ENCODE measurements around the gene SPOPL.
"Not testable (repeated sequence)": the region's sequence is repeated elsewhere in the genome, so short reads cannot be mapped to it uniquely, and the experiment has no call there.

The SPOPL gene

DNA sequence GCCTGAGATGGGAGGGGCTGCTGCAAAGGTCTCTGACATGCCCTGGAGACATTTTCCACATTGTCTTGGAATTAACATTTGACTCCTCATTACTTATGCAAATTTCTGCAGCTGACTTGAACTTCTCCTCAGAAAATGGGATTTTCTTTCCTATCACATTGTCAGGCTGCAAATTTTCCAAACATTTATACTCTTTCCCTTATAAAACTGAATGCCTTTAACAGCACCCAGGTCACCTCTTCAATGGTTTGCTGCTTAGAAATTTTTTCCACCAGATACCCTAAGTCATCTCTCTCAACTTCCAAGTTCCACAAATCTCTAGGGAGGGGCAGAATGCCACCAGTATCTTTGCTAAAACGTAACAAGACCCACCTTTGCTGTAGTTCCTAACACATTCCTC is 22.8 kb downstream of the SPOPL start:
- not testable (repeated sequence) for H3K4me3 Mint-ChIP-seq, DNase-seq, H3K27me3 Mint-ChIP-seq, H3K27ac Mint-ChIP-seq
- Mint-ChIP-seq H3K9me3 (peaks cover 18% of the 10 kb centered on the region), H3K36me3 (ENCODE audit: low read depth) (peaks cover 43% of the 10 kb centered on the region), H3K4me1 (ENCODE audit: low read depth) (peaks cover 40% of the 10 kb centered on the region)

- H3K4me1 Mint-ChIP-seq (ENCODE audit: low read depth), result peaks cover 44% of the 10 kb centered on the region
- H3K27ac Mint-ChIP-seq, result no peak overlapping the region
- H3K36me3 Mint-ChIP-seq (ENCODE audit: low read depth), result peaks cover 32% of the 10 kb centered on the region
- no peak overlapping the region for H3K4me3 Mint-ChIP-seq
- DNase-seq, result no peak
- H3K9me3 Mint-ChIP-seq, result peaks cover 2% of the 10 kb centered on the region
- H3K27me3 Mint-ChIP-seq, result no peaks in the 10 kb centered on the region
These were observed 30.3 kb downstream of the SPOPL start for GRCh38 chr2:138531913-138532312.

DNA sequence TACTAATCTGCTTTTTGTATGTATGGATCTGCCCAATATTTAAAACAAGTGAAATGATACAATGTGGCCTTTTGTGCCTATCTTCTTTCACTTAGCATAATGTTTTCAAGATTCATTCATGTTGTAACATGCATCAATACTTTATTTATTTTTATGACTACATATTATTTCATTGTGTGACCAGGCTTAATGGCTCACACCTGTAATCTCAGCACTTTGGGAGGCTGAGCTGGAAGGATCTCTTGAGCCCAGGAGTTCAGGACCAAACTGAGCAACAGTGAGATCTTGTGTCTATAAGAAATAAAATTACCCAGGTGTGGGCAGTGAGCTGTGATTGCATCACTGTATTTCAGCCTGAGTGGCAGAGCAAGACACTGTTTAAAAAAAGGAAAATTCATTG is 33.2 kb downstream of the SPOPL start:
- no peak overlapping the region for H3K4me3 Mint-ChIP-seq
- H3K9me3 Mint-ChIP-seq, result peaks cover 14% of the 10 kb centered on the region
- H3K36me3 Mint-ChIP-seq (ENCODE audit: low read depth), result peaks cover 54% of the 10 kb centered on the region
- no peaks in the 10 kb centered on the region for H3K27me3 Mint-ChIP-seq
- no peak for DNase-seq
- no peak overlapping the region for H3K27ac Mint-ChIP-seq
- peaks cover 30% of the 10 kb centered on the region for H3K4me1 Mint-ChIP-seq (ENCODE audit: low read depth)

- no peak overlapping the region for H3K4me3 Mint-ChIP-seq
- H3K27ac Mint-ChIP-seq, result no peak overlapping the region
- H3K4me1 Mint-ChIP-seq (ENCODE audit: low read depth), result peaks cover 21% of the 10 kb centered on the region
- no peak for DNase-seq
- peaks cover 64% of the 10 kb centered on the region for H3K36me3 Mint-ChIP-seq (ENCODE audit: low read depth)
- peaks cover 14% of the 10 kb centered on the region for H3K9me3 Mint-ChIP-seq
- no peaks in the 10 kb centered on the region for H3K27me3 Mint-ChIP-seq
These were observed 34.7 kb downstream of the SPOPL start for GRCh38 chr2:138536302-138536701.

DNA sequence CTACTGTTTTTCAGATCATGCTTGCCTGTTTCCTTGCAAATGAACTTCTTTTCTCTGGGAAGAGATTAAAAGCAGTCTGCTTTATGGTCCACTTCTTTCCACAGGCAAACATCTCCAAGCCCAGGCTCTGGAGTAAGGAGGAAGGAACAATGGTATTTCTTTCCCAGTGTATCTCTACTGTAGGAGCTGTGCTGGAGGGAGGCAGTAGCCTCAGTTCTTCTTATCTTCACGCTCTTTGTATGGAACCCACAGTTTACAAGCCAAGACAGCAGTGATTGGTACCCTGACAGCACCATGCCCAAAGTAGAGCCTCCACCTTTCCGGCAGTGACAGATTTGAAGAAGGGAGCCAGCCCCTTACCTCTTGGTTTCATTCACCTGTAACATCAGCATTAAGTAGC is 35.2 kb downstream of the SPOPL start:
- Mint-ChIP-seq H3K4me1 (ENCODE audit: low read depth) (peaks cover 22% of the 10 kb centered on the region), H3K9me3 (peaks cover 16% of the 10 kb centered on the region), H3K36me3 (ENCODE audit: low read depth) (peaks cover 68% of the 10 kb centered on the region), H3K4me3 (no peak overlapping the region), H3K27me3 (no peaks in the 10 kb centered on the region), H3K27ac (no peak overlapping the region)
- no peak for DNase-seq

- Mint-ChIP-seq H3K9me3 (peaks cover 20% of the 10 kb centered on the region), H3K36me3 (ENCODE audit: low read depth) (peaks cover 69% of the 10 kb centered on the region), H3K4me3 (no peak overlapping the region), H3K4me1 (ENCODE audit: low read depth) (peaks cover 23% of the 10 kb centered on the region), H3K27me3 (no peaks in the 10 kb centered on the region), H3K27ac (no peak overlapping the region)
- DNase-seq, result no peak
These were observed 35.8 kb downstream of the SPOPL start for GRCh38 chr2:138537170-138537915.

GRCh38 chr2:138544206-138544605 is 42.6 kb downstream of the SPOPL start:
- not testable (repeated sequence) for H3K9me3 Mint-ChIP-seq, H3K27me3 Mint-ChIP-seq, H3K27ac Mint-ChIP-seq, H3K4me3 Mint-ChIP-seq, DNase-seq
- peaks cover 36% of the 10 kb centered on the region for H3K36me3 Mint-ChIP-seq (ENCODE audit: low read depth)
- H3K4me1 Mint-ChIP-seq (ENCODE audit: low read depth), result peaks cover 29% of the 10 kb centered on the region

- Mint-ChIP-seq H3K36me3 (ENCODE audit: low read depth) (peaks cover 50% of the 10 kb centered on the region), H3K9me3 (no peaks in the 10 kb centered on the region), H3K27ac (no peak overlapping the region), H3K4me3 (no peak overlapping the region), H3K27me3 (no peaks in the 10 kb centered on the region), H3K4me1 (ENCODE audit: low read depth) (peaks cover 16% of the 10 kb centered on the region)
- no peak for DNase-seq
These were observed 47.2 kb downstream of the SPOPL start for GRCh38 chr2:138548796-138549195.

DNA sequence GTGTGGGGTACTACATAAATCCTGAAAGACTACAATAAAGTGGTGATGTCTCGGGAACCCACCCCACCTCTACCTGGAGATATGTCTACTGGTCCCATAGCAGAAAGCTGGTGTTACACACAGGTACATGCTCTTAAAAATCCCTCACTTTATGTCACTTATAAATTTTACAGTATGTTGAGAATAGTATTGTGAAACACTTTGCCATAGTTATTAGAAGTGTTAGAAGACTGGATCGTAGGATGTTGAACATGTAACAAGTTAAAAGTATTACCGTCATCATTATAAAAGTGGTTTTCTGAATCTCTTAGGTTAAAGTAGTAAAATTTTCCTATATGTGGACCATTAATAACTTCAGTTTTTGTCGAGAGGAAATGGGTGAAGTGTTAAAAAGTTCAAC is 48.6 kb downstream of the SPOPL start:
- no peak for DNase-seq
- Mint-ChIP-seq H3K4me3 (no peak overlapping the region), H3K4me1 (ENCODE audit: low read depth) (peaks cover 10% of the 10 kb centered on the region), H3K9me3 (no peaks in the 10 kb centered on the region), H3K27me3 (no peaks in the 10 kb centered on the region), H3K27ac (no peak overlapping the region), H3K36me3 (ENCODE audit: low read depth) (peaks cover 56% of the 10 kb centered on the region)

DNA sequence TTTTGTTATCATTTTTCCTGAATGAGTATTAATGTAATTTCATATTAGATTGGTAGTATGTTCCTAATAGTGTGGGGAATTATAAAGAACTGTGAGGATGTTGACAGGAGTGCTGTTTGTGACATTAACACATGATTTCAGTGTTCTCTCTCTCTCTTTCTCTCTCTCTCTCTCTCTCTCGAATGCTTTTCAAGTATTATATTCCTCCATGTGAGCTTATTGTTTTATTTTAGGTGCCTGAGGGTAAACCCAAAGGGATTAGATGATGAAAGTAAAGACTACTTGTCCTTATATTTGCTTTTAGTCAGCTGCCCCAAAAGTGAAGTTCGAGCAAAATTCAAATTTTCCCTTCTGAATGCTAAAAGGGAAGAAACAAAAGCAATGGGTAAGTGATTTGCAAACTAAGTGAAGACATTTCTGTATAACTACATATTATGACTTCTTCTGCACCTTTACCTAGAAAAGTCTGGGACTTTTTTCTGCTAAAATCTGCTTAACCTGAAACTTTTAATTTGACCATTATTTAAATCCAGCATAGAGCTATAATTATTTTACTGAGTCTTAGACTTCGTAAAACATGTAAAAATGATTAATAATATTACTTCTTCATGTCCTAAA is 49.2 kb downstream of the SPOPL start:
- peaks cover 59% of the 10 kb centered on the region for H3K36me3 Mint-ChIP-seq (ENCODE audit: low read depth)
- no peak overlapping the region for H3K4me3 Mint-ChIP-seq
- H3K9me3 Mint-ChIP-seq, result no peaks in the 10 kb centered on the region
- H3K4me1 Mint-ChIP-seq (ENCODE audit: low read depth), result peaks cover 7% of the 10 kb centered on the region
- H3K27ac Mint-ChIP-seq, result no peak overlapping the region
- DNase-seq, result no peak
- no peaks in the 10 kb centered on the region for H3K27me3 Mint-ChIP-seq

GRCh38 chr2:138554123-138554522 is 52.6 kb downstream of the SPOPL start:
- peaks cover 75% of the 10 kb centered on the region for H3K36me3 Mint-ChIP-seq (ENCODE audit: low read depth)
- DNase-seq, result no peak
- no peaks in the 10 kb centered on the region for H3K27me3 Mint-ChIP-seq
- H3K4me3 Mint-ChIP-seq, result no peak overlapping the region
- no peaks in the 10 kb centered on the region for H3K9me3 Mint-ChIP-seq
- H3K4me1 Mint-ChIP-seq (ENCODE audit: low read depth), result peaks cover 2% of the 10 kb centered on the region
- no peak overlapping the region for H3K27ac Mint-ChIP-seq

DNA sequence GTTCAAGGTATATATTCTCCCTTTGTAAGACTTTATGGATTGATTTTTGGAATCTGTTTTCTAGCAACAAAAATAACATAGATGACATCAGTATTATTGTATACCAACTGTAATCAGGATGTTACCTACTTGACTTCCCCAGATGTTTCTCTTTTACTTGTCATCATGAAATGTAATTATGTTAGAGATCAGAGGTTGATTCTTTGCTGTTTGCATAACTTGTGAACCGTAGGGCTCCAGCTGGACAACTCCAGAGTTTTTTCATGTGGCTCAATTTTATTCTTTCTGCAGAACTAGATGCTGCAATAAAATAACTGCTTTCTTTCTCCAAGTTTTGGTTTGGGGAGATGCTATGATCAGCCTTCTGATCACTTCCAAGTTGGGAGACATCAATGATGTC is 58.1 kb downstream of the SPOPL start:
- Mint-ChIP-seq H3K27me3 (no peaks in the 10 kb centered on the region), H3K36me3 (ENCODE audit: low read depth) (peaks cover 73% of the 10 kb centered on the region), H3K4me3 (no peak overlapping the region), H3K4me1 (ENCODE audit: low read depth) (no peaks in the 10 kb centered on the region), H3K27ac (no peak overlapping the region), H3K9me3 (no peaks in the 10 kb centered on the region)
- DNase-seq, result no peak

- DNase-seq, result no peak
- H3K4me1 Mint-ChIP-seq (ENCODE audit: low read depth), result no peaks in the 10 kb centered on the region
These were observed 63.1 kb downstream of the SPOPL start for GRCh38 chr2:138564586-138565229.

DNA sequence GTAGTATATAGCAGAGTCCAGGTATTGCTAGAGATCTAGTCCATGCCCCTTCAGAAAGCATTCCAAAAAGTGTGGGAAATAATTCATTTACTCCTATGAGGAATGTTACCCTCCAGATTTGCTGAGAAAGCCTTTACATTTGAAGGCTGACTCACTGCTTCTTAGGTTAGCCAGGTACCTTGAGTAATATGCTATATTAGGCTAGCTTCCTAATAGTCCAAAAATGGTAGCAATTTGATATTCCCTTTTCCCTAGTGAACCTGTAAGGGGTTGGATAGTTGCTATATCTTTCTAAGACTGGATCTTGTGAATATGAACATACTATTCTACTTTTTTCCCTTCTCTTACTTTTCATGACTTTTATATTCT is 63.6 kb downstream of the SPOPL start:
- no peak overlapping the region for H3K27ac Mint-ChIP-seq
- DNase-seq, result no peak
- no peaks in the 10 kb centered on the region for H3K4me1 Mint-ChIP-seq (ENCODE audit: low read depth)
- peaks cover 50% of the 10 kb centered on the region for H3K36me3 Mint-ChIP-seq (ENCODE audit: low read depth)
- H3K9me3 Mint-ChIP-seq, result no peaks in the 10 kb centered on the region
- H3K27me3 Mint-ChIP-seq, result no peaks in the 10 kb centered on the region
- H3K4me3 Mint-ChIP-seq, result no peak overlapping the region

More at GRCh38 chr2:138564586-138565229, 63.1 kb downstream of the SPOPL start:
- H3K9me3 Mint-ChIP-seq, result no peaks in the 10 kb centered on the region
- H3K27me3 Mint-ChIP-seq, result no peaks in the 10 kb centered on the region
- no peak overlapping the region for H3K4me3 Mint-ChIP-seq
- peaks cover 55% of the 10 kb centered on the region for H3K36me3 Mint-ChIP-seq (ENCODE audit: low read depth)
- no peak overlapping the region for H3K27ac Mint-ChIP-seq

DNA sequence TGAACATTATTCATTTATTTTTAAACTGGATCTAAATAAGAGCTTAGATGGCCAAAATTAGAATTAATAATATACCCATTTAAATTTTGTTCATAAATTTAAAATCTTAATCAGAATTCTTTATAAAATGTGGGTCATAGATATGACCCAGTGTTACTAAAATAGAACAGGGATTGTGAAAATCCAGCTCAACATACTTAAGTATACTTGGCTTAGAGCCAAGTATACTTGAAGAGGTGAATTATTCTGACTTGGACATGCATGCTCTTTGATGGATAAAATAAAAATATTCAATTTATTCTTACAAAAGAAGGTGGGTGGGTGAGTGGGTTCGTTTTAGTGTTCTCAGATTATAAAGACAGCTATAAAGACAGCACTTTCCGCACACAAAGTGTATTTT is 70.7 kb downstream of the SPOPL start:
- no peak for DNase-seq
- Mint-ChIP-seq H3K4me3 (no peak overlapping the region), H3K9me3 (peaks cover 5% of the 10 kb centered on the region), H3K36me3 (ENCODE audit: low read depth) (peaks cover 51% of the 10 kb centered on the region), H3K27me3 (no peaks in the 10 kb centered on the region), H3K4me1 (ENCODE audit: low read depth) (no peaks in the 10 kb centered on the region), H3K27ac (no peak overlapping the region)
